ENCODE results near the gene CTNNA3.

Gene CTNNA3

DNA sequence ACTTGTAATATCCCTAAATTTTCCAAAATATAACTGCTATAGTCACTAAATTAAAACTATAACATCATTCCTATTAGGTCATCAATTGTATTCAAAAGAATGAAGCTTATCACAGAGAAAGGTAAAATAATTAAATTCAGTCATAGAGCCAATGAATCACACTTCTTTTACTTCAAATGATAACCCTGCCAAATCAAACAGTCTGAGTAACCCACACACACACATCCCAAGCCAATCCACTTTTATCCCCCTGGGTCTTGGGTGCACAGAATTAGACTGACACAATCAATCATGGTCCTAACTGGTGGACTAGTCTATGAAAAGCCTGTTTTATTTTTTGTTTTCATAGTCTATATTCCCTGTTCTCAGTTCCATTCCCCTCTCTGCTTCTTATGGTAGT is 25.6 kb downstream of the CTNNA3 start:
- TF ChIP-seq, protein P1, sequence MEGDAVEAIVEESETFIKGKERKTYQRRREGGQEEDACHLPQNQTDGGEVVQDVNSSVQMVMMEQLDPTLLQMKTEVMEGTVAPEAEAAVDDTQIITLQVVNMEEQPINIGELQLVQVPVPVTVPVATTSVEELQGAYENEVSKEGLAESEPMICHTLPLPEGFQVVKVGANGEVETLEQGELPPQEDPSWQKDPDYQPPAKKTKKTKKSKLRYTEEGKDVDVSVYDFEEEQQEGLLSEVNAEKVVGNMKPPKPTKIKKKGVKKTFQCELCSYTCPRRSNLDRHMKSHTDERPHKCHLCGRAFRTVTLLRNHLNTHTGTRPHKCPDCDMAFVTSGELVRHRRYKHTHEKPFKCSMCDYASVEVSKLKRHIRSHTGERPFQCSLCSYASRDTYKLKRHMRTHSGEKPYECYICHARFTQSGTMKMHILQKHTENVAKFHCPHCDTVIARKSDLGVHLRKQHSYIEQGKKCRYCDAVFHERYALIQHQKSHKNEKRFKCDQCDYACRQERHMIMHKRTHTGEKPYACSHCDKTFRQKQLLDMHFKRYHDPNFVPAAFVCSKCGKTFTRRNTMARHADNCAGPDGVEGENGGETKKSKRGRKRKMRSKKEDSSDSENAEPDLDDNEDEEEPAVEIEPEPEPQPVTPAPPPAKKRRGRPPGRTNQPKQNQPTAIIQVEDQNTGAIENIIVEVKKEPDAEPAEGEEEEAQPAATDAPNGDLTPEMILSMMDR (IDR thresholded peaks at IDR 0.05; ENCODE audit: low read depth, low read length) = no peak
- no peak overlapping the region for H3K4me3 ChIP-seq (ENCODE audit: low read depth, low read length)

DNA sequence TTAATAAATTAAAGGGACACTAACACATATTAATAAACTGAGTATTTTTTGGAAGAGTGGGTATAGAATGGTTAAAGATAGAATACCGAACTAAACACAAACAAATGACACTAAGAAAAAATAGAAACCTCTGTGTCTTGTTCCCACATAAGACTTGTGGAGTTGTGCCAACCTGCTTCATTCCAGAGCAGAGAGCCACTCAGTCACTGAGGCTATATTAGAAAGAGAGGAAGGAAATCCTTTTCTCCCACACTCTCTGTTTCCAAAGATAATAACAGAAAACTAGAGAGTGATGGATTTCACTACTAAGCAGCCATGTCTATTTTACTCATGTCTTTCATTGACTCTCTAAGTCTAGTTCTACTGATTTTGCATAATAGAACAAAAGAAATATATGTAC is 26.0 kb downstream of the CTNNA3 start:
- TF ChIP-seq, protein P1 (IDR thresholded peaks at IDR 0.05; ENCODE audit: low read depth, low read length) = no peak
- no peak overlapping the region for H3K4me3 ChIP-seq (ENCODE audit: low read depth, low read length)

DNA sequence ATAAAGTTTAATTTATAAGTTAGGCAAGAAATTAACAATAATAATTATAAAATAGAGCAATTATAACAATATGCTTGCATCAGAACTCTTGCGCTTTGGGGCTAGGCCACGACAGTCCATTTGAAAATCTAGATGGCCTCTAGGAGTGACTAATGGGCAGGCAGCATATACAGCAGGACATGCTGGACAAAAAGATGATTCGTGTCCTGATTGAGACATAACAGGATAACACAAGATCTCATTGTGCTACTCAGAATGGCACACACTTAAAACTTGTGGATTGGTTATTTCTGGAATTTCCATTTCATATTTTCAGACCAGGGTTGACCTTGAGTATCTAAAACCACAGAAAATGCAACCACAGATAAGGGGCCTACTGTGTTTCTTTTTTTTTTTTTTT is 27.5 kb downstream of the CTNNA3 start:
- no peak overlapping the region for H3K4me3 ChIP-seq (ENCODE audit: low read depth, low read length)
- TF ChIP-seq, protein P1 (IDR thresholded peaks at IDR 0.05; ENCODE audit: low read depth, low read length) = no peak

DNA sequence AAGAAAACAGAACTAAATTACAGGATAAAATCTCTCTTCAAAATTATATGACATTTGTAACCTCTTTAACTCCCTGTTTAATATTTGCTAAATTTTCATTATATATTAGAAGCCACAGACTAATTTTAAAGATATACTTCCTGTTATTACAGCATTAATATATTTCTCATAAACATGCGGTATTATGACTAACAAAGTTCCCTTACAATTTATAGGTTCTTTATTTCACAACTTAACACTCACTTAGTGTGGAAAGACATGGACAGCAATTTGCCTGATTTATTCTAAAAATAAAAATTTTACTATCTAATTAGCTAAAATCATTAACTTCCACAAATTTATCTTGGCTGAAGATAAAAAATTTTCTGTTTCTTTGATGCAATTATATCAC is 29.0 kb downstream of the CTNNA3 start:
- no peak overlapping the region for H3K4me3 ChIP-seq (ENCODE audit: low read depth, low read length)
- TF ChIP-seq, protein P1 (IDR thresholded peaks at IDR 0.05; ENCODE audit: low read depth, low read length) = no peak

DNA sequence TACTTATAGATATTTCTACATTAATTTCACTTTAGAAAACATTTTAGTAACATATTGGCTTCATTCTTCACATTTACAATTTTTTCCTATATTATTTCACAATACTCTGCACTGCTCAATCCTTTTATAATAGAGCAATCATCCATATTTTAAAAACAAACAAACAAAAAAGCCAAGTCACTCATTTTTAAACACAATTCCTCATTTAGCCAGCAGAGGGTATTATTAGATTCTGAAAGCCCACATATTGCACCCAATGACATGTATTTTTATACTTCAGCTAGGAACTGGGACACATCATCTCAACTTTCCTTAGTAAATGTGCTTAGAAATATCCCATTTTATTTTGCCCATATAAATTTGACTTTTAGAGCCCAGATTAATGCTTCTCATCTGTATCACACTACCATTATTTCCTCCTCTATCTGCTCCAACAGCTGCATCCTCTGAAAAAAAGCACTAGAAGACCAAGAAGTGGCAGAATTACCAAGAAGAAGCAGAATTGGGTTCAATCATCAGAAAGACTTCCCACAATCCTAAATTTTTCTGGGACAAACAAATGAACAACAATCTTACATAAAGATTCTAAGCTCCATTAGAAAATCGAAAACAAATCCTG is 29.5 kb downstream of the CTNNA3 start:
- H3K4me3 ChIP-seq (ENCODE audit: low read depth, low read length) = no peak overlapping the region
- TF ChIP-seq, protein P1 (IDR thresholded peaks at IDR 0.05; ENCODE audit: low read depth, low read length) = no peak

DNA sequence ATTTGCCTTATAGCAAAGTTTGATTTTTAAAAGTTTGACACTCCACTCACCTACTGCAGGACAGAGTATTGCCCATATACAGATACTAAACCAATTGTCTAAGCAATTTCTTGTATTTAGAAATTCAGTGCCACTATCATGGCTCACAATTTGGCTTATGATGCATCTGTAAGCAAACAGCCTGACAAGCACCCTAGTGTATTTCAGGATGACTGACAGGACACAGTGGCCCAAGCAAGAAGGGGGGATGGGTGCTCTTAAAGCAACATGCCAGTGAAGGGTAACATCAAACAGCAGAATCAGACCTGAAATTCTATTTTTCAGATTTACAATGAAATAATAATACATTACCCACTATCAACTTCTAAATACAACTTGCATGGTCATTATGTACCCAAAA is 30.5 kb downstream of the CTNNA3 start:
- no peak overlapping the region for H3K4me3 ChIP-seq (ENCODE audit: low read depth, low read length)
- TF ChIP-seq, protein P1 (IDR thresholded peaks at IDR 0.05; ENCODE audit: low read depth, low read length) = no peak

DNA sequence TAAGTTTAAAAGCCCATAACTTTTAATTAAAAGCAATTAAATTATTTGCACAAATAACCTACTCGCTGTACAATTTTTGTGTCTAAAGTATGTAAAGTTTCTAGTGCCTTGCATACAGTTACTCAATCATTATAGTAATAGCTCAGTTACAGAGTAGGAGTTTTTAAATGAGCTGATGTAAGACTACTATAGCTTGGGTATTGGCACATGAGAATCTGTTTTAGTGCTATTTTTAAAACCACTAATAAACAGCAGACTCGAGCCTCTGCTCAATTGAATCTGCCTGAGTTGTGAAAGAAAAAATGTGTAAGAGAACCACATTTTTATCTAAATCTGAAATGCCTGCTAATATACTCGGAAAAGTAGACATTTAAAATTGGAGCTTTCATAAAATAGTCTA is 31.1 kb downstream of the CTNNA3 start:
- TF ChIP-seq, protein P1 (IDR thresholded peaks at IDR 0.05; ENCODE audit: low read depth, low read length) = no peak

More for the DNA sequence above, 31.1 kb downstream of the CTNNA3 start:
- no peak overlapping the region for H3K4me3 ChIP-seq (ENCODE audit: low read depth, low read length)
